HG03097 (cell line): ENCODE measurements around the gene TTC33.
"Not testable (repeated sequence)": the region's sequence is repeated elsewhere in the genome, so short reads cannot be mapped to it uniquely, and the experiment has no call there.

Experiments
- ATAC-seq: cut with Tn5 transposase; IDR thresholded peaks from one replicate; pipeline ENCODE4 v1.9.1; 2021; ENCODE audit not compliant: unreplicated experiment, low FRiP score

Gene TTC33

GRCh38 chr5:40656091-40656490, 99.7 kb downstream of the TTC33 start:
- not testable (repeated sequence) for ATAC-seq

DNA sequence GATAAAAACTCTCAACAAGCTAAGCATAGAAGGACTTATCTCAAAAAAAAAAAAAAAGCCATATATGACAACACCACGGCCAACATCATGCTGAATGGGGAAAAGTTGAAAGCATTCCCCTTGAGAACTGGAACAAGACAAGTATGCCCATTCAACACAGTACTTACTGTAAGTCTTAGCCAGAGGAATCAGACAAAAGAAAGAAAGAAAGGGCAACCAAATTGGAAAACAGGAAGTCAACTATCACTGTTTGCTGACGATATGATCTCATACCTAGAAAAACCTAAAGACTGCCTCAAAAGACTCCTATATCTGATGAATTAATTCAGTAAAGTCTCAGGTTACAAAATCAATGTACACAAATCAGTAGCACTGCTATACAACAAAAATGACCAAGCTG, 100.6 kb downstream of the TTC33 start:
- ATAC-seq, result no peak

GRCh38 chr5:40654377-40654991, 101.3 kb downstream of the TTC33 start:
- ATAC-seq, result no peak

GRCh38 chr5:40653221-40654022, 102.3 kb downstream of the TTC33 start:
- no peak for ATAC-seq

DNA sequence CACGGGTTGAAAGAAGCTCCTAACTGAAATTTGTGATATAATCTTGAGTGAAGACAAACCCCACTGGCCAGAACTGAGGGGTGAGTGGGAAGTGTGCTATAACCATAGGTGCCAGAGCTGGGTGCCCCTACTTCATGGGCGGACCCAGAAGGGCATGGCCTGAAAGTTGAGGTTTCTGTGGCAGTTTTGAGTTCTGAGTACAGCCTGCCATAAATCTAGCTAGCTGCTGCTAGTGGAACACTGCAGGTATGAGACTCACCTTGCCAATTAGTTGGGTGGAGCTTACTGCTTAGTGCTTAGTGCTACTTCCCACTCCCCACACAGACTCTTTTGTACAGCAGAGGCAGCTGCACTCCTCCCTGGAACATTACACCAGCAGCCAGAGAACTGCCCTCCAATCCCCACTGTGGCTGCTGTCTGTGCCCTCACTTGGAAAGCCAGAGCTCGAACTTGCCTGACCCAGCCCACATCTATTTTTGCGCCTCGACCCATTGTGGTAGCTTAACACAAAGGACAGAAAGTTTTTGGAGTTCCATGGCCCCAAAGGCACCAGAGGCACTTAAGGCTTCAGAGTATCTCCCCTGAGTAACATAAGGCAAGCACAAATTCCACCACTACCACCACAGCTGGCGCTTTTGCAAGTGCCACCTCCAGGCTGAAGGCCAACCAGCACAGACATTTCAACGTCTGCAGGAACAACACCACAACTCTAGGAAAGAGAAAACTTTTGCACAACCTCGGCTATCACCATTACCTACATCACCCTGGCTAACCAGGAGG, 103.1 kb downstream of the TTC33 start:
- ATAC-seq, result no peak

GRCh38 chr5:40651201-40651600, 104.6 kb downstream of the TTC33 start:
- no peak for ATAC-seq

DNA sequence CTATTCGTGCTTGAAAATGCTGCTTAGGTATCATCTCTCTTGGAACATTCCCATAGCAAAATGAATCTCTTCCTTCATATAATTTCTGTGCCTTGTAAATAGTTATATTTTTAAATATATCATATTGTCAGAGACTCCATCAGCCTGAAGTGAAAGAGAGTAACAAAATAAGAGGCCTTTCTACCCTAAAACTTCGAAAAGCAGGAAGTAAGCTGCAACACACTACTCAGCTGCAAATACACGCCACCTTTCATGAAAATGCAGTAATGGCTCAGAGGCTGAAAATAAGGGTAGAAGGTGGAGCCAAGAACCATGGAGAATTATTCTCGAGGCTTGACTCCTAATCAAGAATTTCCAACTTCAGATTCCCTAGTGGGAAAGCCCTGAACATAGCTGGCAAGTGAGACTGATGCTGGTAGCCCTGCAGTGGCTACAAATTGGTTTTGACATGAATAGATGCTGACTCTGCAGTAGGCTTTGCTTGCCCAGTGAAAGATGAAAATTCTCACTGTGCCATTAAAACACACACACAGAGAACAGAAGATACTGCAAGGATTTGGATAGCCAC, 106.2 kb downstream of the TTC33 start:
- no peak for ATAC-seq

DNA sequence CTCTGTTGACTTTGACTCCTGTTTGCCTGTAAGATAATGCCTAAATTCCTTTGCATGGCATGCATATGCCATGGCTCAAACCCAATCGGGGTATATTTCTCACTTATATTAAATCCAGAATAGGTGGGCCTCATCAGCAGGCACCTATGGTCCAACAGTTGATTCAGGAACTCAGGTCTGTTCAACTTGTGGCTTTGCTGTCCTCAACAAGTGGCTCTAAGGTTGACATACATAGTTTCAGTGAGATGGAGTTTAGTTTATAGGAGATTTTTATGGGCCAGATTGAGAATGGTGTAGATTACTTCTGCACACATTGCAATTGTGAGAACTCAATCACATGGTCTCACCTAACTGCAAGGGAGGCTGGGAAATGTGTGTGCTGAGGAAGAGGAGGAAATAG, 107.6 kb downstream of the TTC33 start:
- ATAC-seq, result no peak

DNA sequence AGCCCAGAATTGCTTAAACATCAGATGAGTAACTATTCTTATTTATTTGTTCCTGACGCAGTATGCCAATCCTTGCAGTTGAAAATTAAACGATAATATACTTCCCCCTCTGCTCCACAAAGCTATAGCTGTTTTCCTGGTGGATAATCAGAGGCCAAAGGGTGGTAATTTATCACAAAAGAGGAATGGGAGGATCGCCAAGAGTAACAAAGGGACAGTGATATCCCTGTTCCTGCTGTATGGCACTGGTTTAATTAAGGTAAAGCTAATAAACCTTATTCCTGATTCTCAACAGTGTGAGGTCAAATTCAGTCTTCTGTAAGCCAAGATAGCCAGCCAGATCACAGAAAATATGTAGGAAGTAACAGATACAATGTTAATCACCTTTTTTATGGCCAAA, 109.5 kb downstream of the TTC33 start:
- no peak for ATAC-seq

DNA sequence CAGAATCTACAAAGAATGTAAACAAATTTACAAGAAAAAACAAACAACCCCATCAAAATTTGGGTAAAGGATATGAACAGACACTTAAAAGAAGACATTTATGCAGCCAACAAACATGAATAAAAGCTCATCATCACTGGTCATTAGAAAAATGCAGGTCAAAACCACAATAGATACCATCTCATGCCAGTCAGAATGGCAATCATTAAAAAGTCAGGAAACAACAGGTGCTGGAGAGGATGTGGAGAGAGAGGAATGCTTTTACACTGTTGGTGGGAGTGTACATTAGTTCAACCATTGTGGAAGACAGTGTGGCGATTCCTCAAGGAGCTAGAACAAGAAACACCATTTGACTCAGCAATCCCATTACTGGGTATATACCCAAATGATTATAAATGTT, 116.2 kb downstream of the TTC33 start:
- ATAC-seq, result not testable (repeated sequence)

- no peak for ATAC-seq
Measured at GRCh38 chr5:40634593-40634992, 121.2 kb downstream of the TTC33 start.

GRCh38 chr5:40634154-40634553, 121.6 kb downstream of the TTC33 start:
- ATAC-seq, result no peak

- no peak for ATAC-seq
Measured at GRCh38 chr5:40631236-40631635, 124.5 kb downstream of the TTC33 start.

DNA sequence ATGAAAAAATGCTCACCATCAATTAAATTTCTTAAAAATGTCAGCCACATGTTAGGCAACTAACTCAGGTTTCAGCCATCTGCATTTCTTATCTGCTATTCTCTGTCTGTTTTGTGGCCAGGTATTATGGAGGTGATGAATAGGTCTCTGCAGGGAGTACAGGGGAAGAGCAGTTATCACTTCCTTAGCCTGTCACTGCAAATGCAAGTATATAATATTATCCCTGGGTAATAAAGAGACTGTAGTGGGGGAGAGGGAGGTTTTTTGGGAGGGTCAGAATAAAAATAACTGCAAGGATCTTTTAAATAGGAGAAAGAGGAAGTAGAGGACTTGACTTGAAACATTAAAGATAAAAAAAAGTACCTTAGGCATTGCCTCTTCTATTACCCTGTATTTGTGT, 125.6 kb downstream of the TTC33 start:
- no peak for ATAC-seq

DNA sequence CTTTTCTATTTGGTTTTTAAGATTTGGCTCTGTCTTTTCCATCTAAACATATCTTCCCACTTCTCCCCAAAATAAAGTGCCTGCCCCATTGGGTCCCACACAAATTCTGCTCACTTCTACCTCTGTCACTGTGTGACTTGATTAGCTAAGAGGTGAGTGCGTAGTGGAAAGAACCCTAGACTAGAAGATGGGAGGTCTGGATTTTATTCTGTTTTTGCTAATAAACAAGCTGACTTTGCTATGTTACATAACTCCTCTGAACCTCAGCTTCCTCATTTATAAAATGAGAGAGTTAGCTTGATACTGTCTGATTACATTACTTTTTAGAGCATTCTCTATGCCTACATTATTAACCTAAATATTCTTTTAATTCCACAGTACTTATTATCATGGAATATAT, 127.4 kb downstream of the TTC33 start:
- no peak for ATAC-seq

- ATAC-seq, result no peak
Measured at GRCh38 chr5:40627706-40628105, 128.1 kb downstream of the TTC33 start.

DNA sequence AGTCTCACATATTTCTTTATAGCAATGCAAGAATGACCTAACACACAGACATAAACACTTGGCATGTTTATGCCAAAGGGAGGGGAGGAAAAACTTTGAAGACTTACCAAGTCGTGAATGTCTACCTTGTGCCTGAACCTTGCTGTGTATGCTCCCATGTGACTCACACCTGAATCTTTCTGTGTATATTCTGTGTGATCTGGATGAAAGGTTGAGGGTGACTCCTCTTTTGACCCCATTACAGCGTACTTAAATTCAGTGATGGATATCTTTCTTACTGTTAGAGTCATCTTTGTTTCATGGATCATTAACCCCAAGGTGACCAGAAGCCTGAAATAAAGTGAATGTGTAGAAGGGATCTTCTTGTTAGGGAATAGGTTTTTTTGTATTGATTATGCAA, 129.0 kb downstream of the TTC33 start:
- ATAC-seq, result no peak

GRCh38 chr5:40623480-40624420, 132.0 kb downstream of the TTC33 start:
- ATAC-seq, result no peak

- no peak for ATAC-seq
Measured at GRCh38 chr5:40622463-40623252, 133.1 kb downstream of the TTC33 start.
